ENCODE results near the gene KCNMB1.
"Not testable (repeated sequence)": the region's sequence is repeated elsewhere in the genome, so short reads cannot be mapped to it uniquely, and the experiment has no call there.

Gene KCNMB1

GRCh38 chr5:170413897-170414296 is 24.7 kb upstream of the KCNMB1 start:
- DNase-seq, result no peak

GRCh38 chr5:170411100-170411499 is 21.9 kb upstream of the KCNMB1 start:
- peak; percentile 9 to 21 for DNase-seq

- DNase-seq, result no peak
These were observed 21.2 kb upstream of the KCNMB1 start for GRCh38 chr5:170410401-170410800.

- DNase-seq, result no peak
These were observed 19.9 kb upstream of the KCNMB1 start for GRCh38 chr5:170408877-170409660.

GRCh38 chr5:170408226-170408625 is 19.1 kb upstream of the KCNMB1 start:
- DNase-seq, result no peak

GRCh38 chr5:170407062-170407461 is 17.9 kb upstream of the KCNMB1 start:
- DNase-seq, result no peak

- no peak for DNase-seq
These were observed 16.6 kb upstream of the KCNMB1 start for GRCh38 chr5:170405817-170406216.

GRCh38 chr5:170404398-170404797 is 15.2 kb upstream of the KCNMB1 start:
- no peak for DNase-seq

- no peak for DNase-seq
These were observed 14.5 kb upstream of the KCNMB1 start for GRCh38 chr5:170403675-170404074.

- DNase-seq, result no peak
These were observed 13.3 kb upstream of the KCNMB1 start for GRCh38 chr5:170402508-170402907.

- DNase-seq, result no peak
These were observed 7.9 kb upstream of the KCNMB1 start for GRCh38 chr5:170397059-170397458.

GRCh38 chr5:170393958-170394357 is 4.8 kb upstream of the KCNMB1 start:
- DNase-seq, result no peak

GRCh38 chr5:170393235-170393634 is 4.1 kb upstream of the KCNMB1 start:
- peak; percentile 29 to 45 for DNase-seq

- DNase-seq, result no peak
These were observed 1.3 kb upstream of the KCNMB1 start for GRCh38 chr5:170390472-170390871.

GRCh38 chr5:170389550-170389892 is 354 bp upstream of the KCNMB1 start:
- no peak for DNase-seq

- DNase-seq, result no peak
These were observed 1.2 kb downstream of the KCNMB1 start for GRCh38 chr5:170387775-170388639.

- no peak for DNase-seq
These were observed 2.3 kb downstream of the KCNMB1 start for GRCh38 chr5:170386743-170387395.

- DNase-seq, result no peak
These were observed 5.9 kb downstream of the KCNMB1 start for GRCh38 chr5:170383227-170383626.

GRCh38 chr5:170382790-170383189 is 6.4 kb downstream of the KCNMB1 start:
- DNase-seq, result no peak

GRCh38 chr5:170380361-170380951 is 8.7 kb downstream of the KCNMB1 start:
- no peak for DNase-seq

GRCh38 chr5:170378740-170379139 is 10.4 kb downstream of the KCNMB1 start:
- DNase-seq, result no peak

GRCh38 chr5:170377027-170377426 is 12.1 kb downstream of the KCNMB1 start:
- no peak for DNase-seq

- not testable (repeated sequence) for DNase-seq
These were observed 12.6 kb downstream of the KCNMB1 start for GRCh38 chr5:170376526-170376925.
